Measurements from ENCODE around the gene ARHGAP21. TPM values are rescaled to one million over a fixed set of nuclear protein-coding genes. Genes with fewer than 3 reads are reported as not detected.

The ARHGAP21 gene
- total and polyA plus RNA-seq, 2 donors (not counting 1 experiment from before 2014, with no cell fraction given): 5.3 to 25.5 TPM

GRCh38 chr10:24683554-24683953 is 40.1 kb downstream of the ARHGAP21 start:
- no peaks in the 10 kb centered on the region for H4K20me1 ChIP-seq (ENCODE audit: control insufficient read depth, insufficient read depth, low read length, poor library complexity, severe bottlenecking)
- TF ChIP-seq EZH2 (IDR thresholded peaks at IDR 0.05; ENCODE audit: borderline replicate concordance, insufficient read depth, low read depth, low read length, poor library complexity, severe bottlenecking) (no peak), CTCF (IDR thresholded peaks at IDR 0.05) (no peak)
- DNase-seq: no peak
- no peaks in the 10 kb centered on the region for H3K4me1 Mint-ChIP-seq
- ChIA-PET CTCF (no interaction called here), POLR2A (no interaction called here)
- no peak overlapping the region for H3K4me2 ChIP-seq (replicated peaks; ENCODE audit: low read depth, low read length, poor library complexity, severe bottlenecking)
- no peaks in the 10 kb centered on the region for H3K79me2 ChIP-seq (ENCODE audit: control insufficient read depth, insufficient read depth, low read length)
- peaks cover 0 to under 1% (median 0%) of the 10 kb centered on the region in 3 donors for H3K9me3 ChIP-seq (ENCODE audit: control extremely low read depth in 1 of 3, control insufficient read depth in 2 of 3, insufficient read depth in 1 of 3, low read length in 2 of 3)
- no peaks in the 10 kb centered on the region for H3K9me3 Mint-ChIP-seq (ENCODE audit: insufficient read depth)
- no peak overlapping the region for H3K27ac Mint-ChIP-seq
- no peaks in the 10 kb centered on the region for H3K36me3 ChIP-seq (replicated peaks in 1 of 2; ENCODE audit: control extremely low read depth in 1 of 2, control insufficient read depth in 1 of 2, extremely low read depth in 1 of 2, insufficient read depth in 2 of 2, low read length in 1 of 2)
- H3K27me3 ChIP-seq (replicated peaks in 1 of 4; ENCODE audit: control extremely low read depth in 1 of 4, control insufficient read depth in 3 of 4, insufficient read depth in 4 of 4, low read length in 3 of 4): no peaks in the 10 kb centered on the region
- no peak overlapping the region for H2AFZ ChIP-seq (ENCODE audit: insufficient read depth, low read depth, low read length, poor library complexity, severe bottlenecking)
- no peak overlapping the region for H3K27ac ChIP-seq (ENCODE audit: low read length in 2 of 2)
- ATAC-seq (ENCODE audit: low read depth): no peak
- no peak overlapping the region for H3K9ac ChIP-seq (ENCODE audit: low read length)
- H3K4me1 ChIP-seq (ENCODE audit: control insufficient read depth in 2 of 2, insufficient read depth in 2 of 2, low read length in 2 of 2): no peaks in the 10 kb centered on the region
- H3K27me3 Mint-ChIP-seq: no peaks in the 10 kb centered on the region
- no peak overlapping the region for H3K4me3 ChIP-seq (ENCODE audit: control extremely low read depth in 1 of 5, extremely low read depth in 1 of 5, insufficient read depth in 1 of 5, low read depth in 2 of 5, low read length in 4 of 5)
- intact Hi-C loops (cut with micrococcal nuclease): no loop called here
- no peak overlapping the region for H3K4me3 Mint-ChIP-seq

DNA sequence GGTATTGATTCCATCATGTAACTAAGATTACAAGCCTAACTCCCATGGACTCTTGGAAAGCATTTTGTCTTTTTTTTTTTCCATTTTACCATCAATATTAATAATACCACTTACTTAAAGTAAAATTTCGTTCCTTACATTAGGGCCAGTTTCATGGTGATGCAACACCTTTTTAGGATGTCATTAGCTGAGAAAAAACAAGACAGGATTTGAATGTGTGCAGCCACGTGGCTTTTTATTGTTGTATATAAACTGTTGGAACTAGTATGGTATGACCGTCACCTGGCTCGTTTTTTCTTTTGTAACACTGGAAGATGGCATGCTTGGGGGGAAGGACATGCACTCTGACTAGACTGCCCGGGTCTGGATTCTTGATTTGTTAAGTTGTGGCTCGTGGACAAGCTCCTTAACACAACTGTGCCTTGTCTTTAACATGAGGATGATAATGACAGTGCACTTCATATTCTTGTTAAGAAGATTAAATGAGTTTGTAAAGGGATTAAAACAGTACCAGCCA is 42.1 kb downstream of the ARHGAP21 start:
- no peak for ATAC-seq (ENCODE audit: low read depth)
- Histone ChIP-seq H3K4me3 (ENCODE audit: control extremely low read depth in 1 of 5, extremely low read depth in 1 of 5, insufficient read depth in 1 of 5, low read depth in 2 of 5, low read length in 4 of 5) (no peak overlapping the region), H3K4me2 (replicated peaks; ENCODE audit: low read depth, low read length, poor library complexity, severe bottlenecking) (no peak overlapping the region), H3K79me2 (ENCODE audit: control insufficient read depth, insufficient read depth, low read length) (no peaks in the 10 kb centered on the region), H3K27me3 (replicated peaks in 1 of 4; ENCODE audit: control extremely low read depth in 1 of 4, control insufficient read depth in 3 of 4, insufficient read depth in 4 of 4, low read length in 3 of 4) (no peaks in the 10 kb centered on the region), H3K9ac (ENCODE audit: low read length) (no peak overlapping the region), H3K9me3 (ENCODE audit: control extremely low read depth in 1 of 3, control insufficient read depth in 2 of 3, insufficient read depth in 1 of 3, low read length in 2 of 3) (peaks cover 0 to 6% (median 0%) of the 10 kb centered on the region in 3 donors), H4K20me1 (ENCODE audit: control insufficient read depth, insufficient read depth, low read length, poor library complexity, severe bottlenecking) (no peaks in the 10 kb centered on the region), H3K27ac (ENCODE audit: low read length in 2 of 2) (no peak overlapping the region), H2AFZ (ENCODE audit: insufficient read depth, low read depth, low read length, poor library complexity, severe bottlenecking) (no peak overlapping the region), H3K36me3 (replicated peaks in 1 of 2; ENCODE audit: control extremely low read depth in 1 of 2, control insufficient read depth in 1 of 2, extremely low read depth in 1 of 2, insufficient read depth in 2 of 2, low read length in 1 of 2) (no peaks in the 10 kb centered on the region), H3K4me1 (ENCODE audit: control insufficient read depth in 2 of 2, insufficient read depth in 2 of 2, low read length in 2 of 2) (no peaks in the 10 kb centered on the region)
- Mint-ChIP-seq H3K4me3 (no peak overlapping the region), H3K9me3 (ENCODE audit: insufficient read depth) (no peaks in the 10 kb centered on the region), H3K27me3 (no peaks in the 10 kb centered on the region), H3K27ac (no peak overlapping the region), H3K4me1 (no peaks in the 10 kb centered on the region)
- ChIA-PET CTCF (no interaction called here), POLR2A (no interaction called here)
- TF ChIP-seq EZH2 (IDR thresholded peaks at IDR 0.05; ENCODE audit: borderline replicate concordance, insufficient read depth, low read depth, low read length, poor library complexity, severe bottlenecking) (no peak), CTCF (IDR thresholded peaks at IDR 0.05) (no peak)
- DNase-seq: no peak
- 79% methylated on average over 5 of the region's 6 CpGs for WGBS (ENCODE audit: insufficient coverage)
- intact Hi-C loops (cut with micrococcal nuclease): no loop called here

Measured in B cell (primary cell).